HepG2 (cell line): ENCODE results near the gene PDGFD. TPM values are rescaled to one million over a fixed set of nuclear protein-coding genes. Genes with fewer than 3 reads are reported as not detected.

Experiments used
- ATAC-seq: fragments of 200-7000 bp; cut with Tn5 transposase; 3 replicates; pipeline ENCODE4 v1.9.1; 2020; ENCODE audit warnings: mild to moderate bottlenecking, moderate library complexity
- BruUV-seq: library from RNA; stranded (reverse); fragments of 400-500 nt; replicated peaks from 2 replicates; lab custom pipeline; 2021; lab: Mats Ljungman, UMichigan
- CTCF ChIA-PET: fragments of 300-600 bp; formaldehyde crosslinking; extraction: SDS; loops from one replicate; lab custom pipeline; 2021; ENCODE audit warnings: low total read pairs, inconsistent platforms, low intra/inter-chr PET ratio; lab: Yijun Ruan, JAX
- POLR2A ChIA-PET: fragments of 350-600 bp; sonication (Branson Sonifier 250); formaldehyde crosslinking; loops from one replicate; lab custom pipeline; 2020; ENCODE audit warnings: antibody characterized with exemption, inconsistent platforms; lab: Yijun Ruan, JAX
- DNase-seq: peaks from one replicate; pipeline ENCODE4 v3.0.0-alpha.2; 2015; ENCODE audit warnings: low spot score
- FAIRE-seq: peaks from 3 replicates; lab custom pipeline; 2011; peaks lifted over from hg19 to GRCh38; lab: Jason Lieb, UNC
- H2AFZ ChIP-seq: one replicate; pipeline ENCODE4 v1.6.1; 2011; ENCODE audit warnings: low read length, inconsistent platforms
- H3K27ac ChIP-seq: fragments of 300-600 bp; 3 replicates; pipeline ENCODE4 v1.8.0; 2011; ENCODE audit warnings: mixed run types, mild to moderate bottlenecking, mixed read lengths, low read length, inconsistent platforms; ENCODE audit not compliant: insufficient read depth; ENCODE audit errors: extremely low read length
- H3K27me3 ChIP-seq, 2 experiments: fragments of 200-600 bp in 1 of 2; 2 replicates in 1 of 2; 3 replicates in 1 of 2; pipeline versions ENCODE4 v1.6.0 to v1.8.0; 2011; ENCODE audit warnings: low read length in 2 of 2, mild to moderate bottlenecking in 2 of 2, moderate library complexity in 2 of 2, inconsistent platforms in 1 of 2; ENCODE audit not compliant: insufficient read depth in 2 of 2, control insufficient read depth in 1 of 2
- H3K36me3 ChIP-seq, 2 experiments: fragments of 200-600 bp in 1 of 2; replicated peaks in 1 of 2; 2 replicates in 1 of 2; 3 replicates in 1 of 2; pipeline versions ENCODE4 v1.5.1 to v1.8.0; 2011; ENCODE audit warnings: low read length in 2 of 2, inconsistent platforms in 1 of 2; ENCODE audit not compliant: insufficient read depth in 2 of 2, control insufficient read depth in 1 of 2
- H3K4me1 ChIP-seq: 2 replicates; pipeline ENCODE4 v1.5.1; 2012; ENCODE audit warnings: low read length, inconsistent platforms; ENCODE audit not compliant: insufficient read depth
- H3K4me2 ChIP-seq: 2 replicates; pipeline ENCODE4 v1.6.0; 2011; ENCODE audit warnings: low read depth, low read length, inconsistent platforms
- H3K4me3 ChIP-seq, 3 experiments: fragments of 200-600 bp in 1 of 3; sonication (generic), shearing (Covaris generic) in 1 of 3; replicated peaks in 1 of 3; 2 replicates each; pipeline ENCODE4 v1.5.1; 2011 to 2016; ENCODE audit warnings: low read length in 3 of 3, inconsistent platforms in 2 of 3, low read depth in 2 of 3, mild to moderate bottlenecking in 2 of 3, control low read depth in 1 of 3, mixed read lengths in 1 of 3; ENCODE audit not compliant: insufficient read depth in 1 of 3
- H3K79me2 ChIP-seq: one replicate; pipeline ENCODE4 v1.6.1; 2011; ENCODE audit warnings: low read length, inconsistent platforms; ENCODE audit not compliant: insufficient read depth
- H3K9ac ChIP-seq: 2 replicates; pipeline ENCODE4 v1.6.0; 2011; ENCODE audit warnings: mild to moderate bottlenecking, low read depth, low read length, inconsistent platforms; ENCODE audit not compliant: insufficient read depth
- H3K9me3 ChIP-seq: 2 replicates; pipeline ENCODE4 v1.5.1; 2012; ENCODE audit warnings: mild to moderate bottlenecking, low read length
- H4K20me1 ChIP-seq: 2 replicates; pipeline ENCODE4 v1.6.0; 2011; ENCODE audit warnings: inconsistent platforms, mild to moderate bottlenecking, low read length, moderate library complexity; ENCODE audit not compliant: insufficient read depth
- WGBS: methylation state at CpG from one replicate; pipeline ENCODE4 v1.1.6; 2017; ENCODE audit warnings: low lambda C conversion rate; 5-methylcytosine and 5-hydroxymethylcytosine counted together
- in situ Hi-C: cut with HindIII; loops from 2 replicates; pipeline ENCODE4 v1.10.0; 2017; ENCODE audit warnings: low pct_unique_long_range_greater_than_20kb; ENCODE audit not compliant: extremely low pct_ligation_motif_present
- intact Hi-C: fragments of 100-400 bp; cut with micrococcal nuclease; formaldehyde crosslinking; loops from one replicate; pipeline ENCODE4 v1.10.0; 2022; ENCODE audit not compliant: unreplicated experiment
- polyA plus RNA-seq, 8 experiments: library from polyadenylated mRNA; depleted of rRNA in 3 of 8; stranded (reverse) in 7 of 8; unstranded in 1 of 8; fragments of >200 nt; fragmentation: Illumina TruSeq in 4 of 8; extraction: Trizol in 4 of 8; gene quantifications; 2 replicates each; pipeline versions ENCODE4 v1.2.1 to v1.2.3, GENCODE V29; 2011 to 2016; ENCODE audit warnings: low read depth in 4 of 8, missing spikeins in 1 of 8, mixed read lengths in 1 of 8; ENCODE audit not compliant: insufficient read depth in 1 of 8
- total RNA-seq, 5 experiments: library from RNA; depleted of rRNA; stranded (reverse); fragments of >200 nt; fragmentation: Illumina TruSeq; extraction: Trizol; gene quantifications; 2 replicates each; pipeline ENCODE4 v1.2.3, GENCODE V29; 2016; ENCODE audit warnings: low read depth in 1 of 5
- TF ChIP-seq, protein P1 (sequence below): fragments of 450-650 bp; IDR thresholded peaks from 2 replicates; pipeline ENCODE4 v1.6.1; 2017; ENCODE audit warnings: mild to moderate bottlenecking
- TF ChIP-seq, protein P2 (sequence below): sonication (generic); formaldehyde crosslinking; IDR thresholded peaks from 2 replicates; pipeline ENCODE4 v1.5.0; 2020; ENCODE audit warnings: mild to moderate bottlenecking, missing genetic modification reagents

Gene PDGFD
- total and polyA plus RNA-seq, 2 of the 13 experiments (the other 11 are each of a cell fraction or from before 2014, with no cell fraction given), result 0.09 to 0.29 TPM

DNA sequence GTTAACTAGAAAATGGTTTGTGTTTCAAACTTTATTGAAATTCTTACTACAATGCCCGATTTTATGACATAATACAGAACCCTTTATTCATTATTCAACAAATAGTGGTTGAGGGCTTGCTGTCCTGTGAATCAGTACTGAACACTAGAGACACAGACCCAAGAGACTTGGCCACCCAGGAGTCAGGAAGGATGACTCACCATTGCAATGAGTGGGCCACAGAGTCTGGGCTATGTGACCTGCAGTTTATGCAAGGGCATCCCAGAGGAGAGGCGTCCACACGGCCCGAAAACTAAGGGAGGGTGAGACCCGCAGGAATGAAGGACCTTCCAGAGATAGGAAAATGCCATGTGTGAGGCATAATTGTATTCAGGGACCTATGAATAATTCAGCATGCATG, 271.3 kb downstream of the PDGFD start:
- in situ Hi-C loops, result no loop called here
- intact Hi-C loops, result no loop called here
- no peak overlapping the region for H3K27ac ChIP-seq
- FAIRE-seq, result no peak
- no TSS peak for BruUV-seq
- no peaks in the 10 kb centered on the region for H4K20me1 ChIP-seq
- TF ChIP-seq, protein P1, sequence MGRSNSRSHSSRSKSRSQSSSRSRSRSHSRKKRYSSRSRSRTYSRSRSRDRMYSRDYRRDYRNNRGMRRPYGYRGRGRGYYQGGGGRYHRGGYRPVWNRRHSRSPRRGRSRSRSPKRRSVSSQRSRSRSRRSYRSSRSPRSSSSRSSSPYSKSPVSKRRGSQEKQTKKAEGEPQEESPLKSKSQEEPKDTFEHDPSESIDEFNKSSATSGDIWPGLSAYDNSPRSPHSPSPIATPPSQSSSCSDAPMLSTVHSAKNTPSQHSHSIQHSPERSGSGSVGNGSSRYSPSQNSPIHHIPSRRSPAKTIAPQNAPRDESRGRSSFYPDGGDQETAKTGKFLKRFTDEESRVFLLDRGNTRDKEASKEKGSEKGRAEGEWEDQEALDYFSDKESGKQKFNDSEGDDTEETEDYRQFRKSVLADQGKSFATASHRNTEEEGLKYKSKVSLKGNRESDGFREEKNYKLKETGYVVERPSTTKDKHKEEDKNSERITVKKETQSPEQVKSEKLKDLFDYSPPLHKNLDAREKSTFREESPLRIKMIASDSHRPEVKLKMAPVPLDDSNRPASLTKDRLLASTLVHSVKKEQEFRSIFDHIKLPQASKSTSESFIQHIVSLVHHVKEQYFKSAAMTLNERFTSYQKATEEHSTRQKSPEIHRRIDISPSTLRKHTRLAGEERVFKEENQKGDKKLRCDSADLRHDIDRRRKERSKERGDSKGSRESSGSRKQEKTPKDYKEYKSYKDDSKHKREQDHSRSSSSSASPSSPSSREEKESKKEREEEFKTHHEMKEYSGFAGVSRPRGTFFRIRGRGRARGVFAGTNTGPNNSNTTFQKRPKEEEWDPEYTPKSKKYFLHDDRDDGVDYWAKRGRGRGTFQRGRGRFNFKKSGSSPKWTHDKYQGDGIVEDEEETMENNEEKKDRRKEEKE, result no peak
- TF ChIP-seq, protein P2, sequence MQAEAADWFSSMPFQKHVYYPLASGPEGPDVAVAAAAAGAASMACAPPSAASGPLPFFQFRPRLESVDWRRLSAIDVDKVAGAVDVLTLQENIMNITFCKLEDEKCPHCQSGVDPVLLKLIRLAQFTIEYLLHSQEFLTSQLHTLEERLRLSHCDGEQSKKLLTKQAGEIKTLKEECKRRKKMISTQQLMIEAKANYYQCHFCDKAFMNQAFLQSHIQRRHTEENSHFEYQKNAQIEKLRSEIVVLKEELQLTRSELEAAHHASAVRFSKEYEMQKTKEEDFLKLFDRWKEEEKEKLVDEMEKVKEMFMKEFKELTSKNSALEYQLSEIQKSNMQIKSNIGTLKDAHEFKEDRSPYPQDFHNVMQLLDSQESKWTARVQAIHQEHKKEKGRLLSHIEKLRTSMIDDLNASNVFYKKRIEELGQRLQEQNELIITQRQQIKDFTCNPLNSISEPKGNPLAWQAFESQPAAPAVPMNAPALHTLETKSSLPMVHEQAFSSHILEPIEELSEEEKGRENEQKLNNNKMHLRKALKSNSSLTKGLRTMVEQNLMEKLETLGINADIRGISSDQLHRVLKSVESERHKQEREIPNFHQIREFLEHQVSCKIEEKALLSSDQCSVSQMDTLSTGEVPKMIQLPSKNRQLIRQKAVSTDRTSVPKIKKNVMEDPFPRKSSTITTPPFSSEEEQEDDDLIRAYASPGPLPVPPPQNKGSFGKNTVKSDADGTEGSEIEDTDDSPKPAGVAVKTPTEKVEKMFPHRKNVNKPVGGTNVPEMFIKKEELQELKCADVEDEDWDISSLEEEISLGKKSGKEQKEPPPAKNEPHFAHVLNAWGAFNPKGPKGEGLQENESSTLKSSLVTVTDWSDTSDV (CRISPR knock-in tag), result no peak
- ATAC-seq, result no peak
- no peaks in the 10 kb centered on the region for H3K27me3 ChIP-seq
- ChIA-PET POLR2A (no interaction called here), CTCF (no interaction called here)
- H3K36me3 ChIP-seq, result no peaks in the 10 kb centered on the region
- H3K79me2 ChIP-seq, result no peaks in the 10 kb centered on the region
- WGBS, result 3% methylated on average over 5 of the region's 5 CpGs
- peaks cover 48% of the 10 kb centered on the region for H3K9me3 ChIP-seq
- no peak overlapping the region for H3K9ac ChIP-seq
- no peak overlapping the region for H2AFZ ChIP-seq
- no peaks in the 10 kb centered on the region for H3K4me1 ChIP-seq
- no peak overlapping the region for H3K4me3 ChIP-seq
- no peak overlapping the region for H3K4me2 ChIP-seq
- no peak for DNase-seq
